ENCODE measurements around the gene KIAA1217. TPM values are rescaled to one million over a fixed set of nuclear protein-coding genes. Genes with fewer than 3 reads are reported as not detected.

The KIAA1217 gene
- total RNA-seq, 3 donors from 2014 or later = 49.5 to 94.5 (median 63.9) TPM

GRCh38 chr10:24363070-24363469 lies 154.1 kb downstream of the KIAA1217 start:
- H3K9me3 ChIP-seq = no peaks in the 10 kb centered on the region
- no peaks in the 10 kb centered on the region for H3K36me3 ChIP-seq (ENCODE audit: low read depth)
- ATAC-seq (no peak), DNase-seq (no peak)
- TF ChIP-seq CTCF (IDR thresholded peaks at IDR 0.05) = no peak
- intact Hi-C loops (cut with DNase I, micrococcal nuclease) = loop anchor here in 1 of 2 donors (10.0 kb wide), 1 partner anchor 368 kb away; no protein-coding TSS in a partner anchor
- H3K4me3 ChIP-seq = no peak overlapping the region
- H3K4me1 ChIP-seq (ENCODE audit: low read depth) = no peaks in the 10 kb centered on the region

GRCh38 chr10:24367688-24368087 lies 158.8 kb downstream of the KIAA1217 start:
- H3K4me1 ChIP-seq (ENCODE audit: low read depth) = no peaks in the 10 kb centered on the region
- no peak overlapping the region for H3K4me3 ChIP-seq
- no peak for TF ChIP-seq CTCF (IDR thresholded peaks at IDR 0.05)
- ATAC-seq = no peak
- H3K9me3 ChIP-seq = no peaks in the 10 kb centered on the region
- intact Hi-C loops (cut with DNase I, micrococcal nuclease) = loop anchor here in 1 of 2 donors (10.0 kb wide), 1 partner anchor 373 kb away; no protein-coding TSS in a partner anchor
- H3K36me3 ChIP-seq (ENCODE audit: low read depth) = no peaks in the 10 kb centered on the region
- no peak for DNase-seq

- H3K9me3 ChIP-seq = no peaks in the 10 kb centered on the region
- TF ChIP-seq CTCF (IDR thresholded peaks at IDR 0.05) = no peak
- intact Hi-C loops (cut with DNase I, micrococcal nuclease) = no loop called here
- H3K36me3 ChIP-seq (ENCODE audit: low read depth) = no peaks in the 10 kb centered on the region
- ATAC-seq (no peak), DNase-seq (no peak)
- no peak overlapping the region for H3K4me3 ChIP-seq
- H3K4me1 ChIP-seq (ENCODE audit: low read depth) = no peaks in the 10 kb centered on the region
These were observed 161.9 kb downstream of the KIAA1217 start for GRCh38 chr10:24370877-24371276.

GRCh38 chr10:24371396-24371795 lies 162.5 kb downstream of the KIAA1217 start:
- DNase-seq = no peak
- intact Hi-C loops (cut with DNase I, micrococcal nuclease) = no loop called here
- H3K9me3 ChIP-seq = no peaks in the 10 kb centered on the region
- H3K4me1 ChIP-seq (ENCODE audit: low read depth) = no peaks in the 10 kb centered on the region
- TF ChIP-seq CTCF (IDR thresholded peaks at IDR 0.05) = no peak
- ATAC-seq = no peak
- no peak overlapping the region for H3K4me3 ChIP-seq
- H3K36me3 ChIP-seq (ENCODE audit: low read depth) = no peaks in the 10 kb centered on the region

- Histone ChIP-seq H3K4me3 (no peak overlapping the region), H3K9me3 (no peaks in the 10 kb centered on the region), H3K4me1 (ENCODE audit: low read depth) (no peaks in the 10 kb centered on the region), H3K36me3 (ENCODE audit: low read depth) (no peaks in the 10 kb centered on the region)
- TF ChIP-seq CTCF (IDR thresholded peaks at IDR 0.05) = no peak
- ATAC-seq (no peak), DNase-seq (no peak)
- intact Hi-C loops (cut with DNase I, micrococcal nuclease) = no loop called here
These were observed 165.4 kb downstream of the KIAA1217 start for GRCh38 chr10:24374134-24374915.
